HG02571 (cell line): ENCODE results near the gene MEGF11.

Source experiments
- ATAC-seq: cut with Tn5 transposase; IDR thresholded peaks from one replicate; pipeline ENCODE4 v1.9.1; 2021; ENCODE audit warnings: mild to moderate bottlenecking, moderate library complexity; ENCODE audit not compliant: unreplicated experiment

The MEGF11 gene

GRCh38 chr15:66253418-66254088 lies at the start of gene MEGF11:
MEGF11 (minus strand) TSS chr15:66253750; CDS start chr15:66128403, 125,347 bp downstream.
- ATAC-seq, result no peak

DNA sequence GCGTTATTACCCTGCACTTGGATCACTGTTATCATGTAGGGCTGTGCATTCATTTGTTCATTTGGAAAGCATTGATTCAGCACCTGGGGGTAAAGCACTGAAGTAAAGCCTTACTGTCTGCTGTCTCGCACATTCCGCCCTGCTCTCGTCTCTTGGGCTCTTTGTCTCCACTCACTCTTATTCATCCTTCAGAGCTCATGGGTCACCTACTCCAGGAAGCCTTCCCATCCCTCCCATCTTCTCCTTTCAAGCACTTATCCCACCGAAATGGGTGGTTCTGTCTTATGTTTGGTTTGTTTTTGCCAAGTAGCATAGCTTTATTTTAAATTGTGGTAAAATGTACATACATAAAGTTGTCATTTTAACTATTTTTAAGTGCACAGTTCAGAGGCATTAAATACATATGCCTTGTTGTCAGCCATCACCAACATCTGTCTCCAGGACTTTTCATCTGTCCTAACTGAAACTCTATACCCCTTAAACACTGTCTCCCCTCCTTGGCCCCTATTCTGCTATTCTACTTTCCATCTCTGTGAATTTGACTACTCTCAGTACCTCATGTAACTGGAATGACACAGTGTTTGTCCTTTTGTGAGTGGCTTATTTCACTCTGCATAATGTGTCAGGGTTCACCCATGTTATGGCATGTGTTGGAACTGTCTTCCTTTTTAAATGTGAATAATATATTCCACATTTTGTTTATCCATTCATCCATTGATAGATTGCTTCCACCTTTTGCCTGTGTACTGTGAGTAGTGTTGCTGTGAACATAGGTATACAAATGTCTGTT lies 49.1 kb upstream of the MEGF11 start:
- no peak for ATAC-seq

- ATAC-seq, result no peak
These were observed 45.3 kb upstream of the MEGF11 start for GRCh38 chr15:66298803-66299251.

DNA sequence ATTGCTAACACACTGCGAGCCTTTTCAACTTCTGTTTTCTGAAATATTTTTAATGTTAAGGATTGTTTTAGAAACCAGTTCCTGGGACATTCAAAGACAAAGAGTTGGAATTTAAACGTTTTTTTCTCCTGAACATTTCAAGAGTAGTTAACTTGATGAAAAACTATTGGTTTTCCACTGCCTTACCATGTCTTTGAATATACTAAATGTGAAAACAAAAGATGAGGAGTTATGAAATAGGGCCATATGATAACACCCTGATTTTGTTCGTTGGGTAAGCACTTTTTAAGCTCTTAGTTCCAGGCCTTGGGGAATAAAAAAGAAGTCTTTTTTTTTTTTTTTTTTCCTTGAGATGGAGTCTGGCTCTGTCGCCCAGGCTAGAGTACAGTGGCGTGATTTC lies 42.6 kb upstream of the MEGF11 start:
- no peak for ATAC-seq

DNA sequence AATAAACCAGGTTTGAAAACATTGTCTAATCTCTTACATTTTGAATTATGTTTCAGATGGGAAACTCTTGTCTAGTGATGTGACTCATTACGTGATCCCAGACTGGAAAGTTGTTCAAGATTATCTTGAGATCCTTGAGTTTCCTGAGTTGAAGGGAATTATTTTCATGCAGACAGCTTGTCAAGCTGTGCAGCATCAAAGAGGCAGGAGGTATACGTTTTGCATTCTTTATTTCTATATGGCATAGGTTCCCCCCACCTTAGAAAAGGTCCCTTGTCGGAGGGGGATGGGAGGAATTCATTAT lies 41.3 kb upstream of the MEGF11 start:
- no peak for ATAC-seq

- ATAC-seq, result no peak
These were observed 40.8 kb upstream of the MEGF11 start for GRCh38 chr15:66294157-66294931.

- ATAC-seq, result peak; percentile 58
These were observed 40.0 kb upstream of the MEGF11 start, which contains the start of gene DIS3L for GRCh38 chr15:66293419-66294156. DIS3L (plus strand) TSS chr15:66293568; CDS start chr15:66293597, 29 bp downstream.

DNA sequence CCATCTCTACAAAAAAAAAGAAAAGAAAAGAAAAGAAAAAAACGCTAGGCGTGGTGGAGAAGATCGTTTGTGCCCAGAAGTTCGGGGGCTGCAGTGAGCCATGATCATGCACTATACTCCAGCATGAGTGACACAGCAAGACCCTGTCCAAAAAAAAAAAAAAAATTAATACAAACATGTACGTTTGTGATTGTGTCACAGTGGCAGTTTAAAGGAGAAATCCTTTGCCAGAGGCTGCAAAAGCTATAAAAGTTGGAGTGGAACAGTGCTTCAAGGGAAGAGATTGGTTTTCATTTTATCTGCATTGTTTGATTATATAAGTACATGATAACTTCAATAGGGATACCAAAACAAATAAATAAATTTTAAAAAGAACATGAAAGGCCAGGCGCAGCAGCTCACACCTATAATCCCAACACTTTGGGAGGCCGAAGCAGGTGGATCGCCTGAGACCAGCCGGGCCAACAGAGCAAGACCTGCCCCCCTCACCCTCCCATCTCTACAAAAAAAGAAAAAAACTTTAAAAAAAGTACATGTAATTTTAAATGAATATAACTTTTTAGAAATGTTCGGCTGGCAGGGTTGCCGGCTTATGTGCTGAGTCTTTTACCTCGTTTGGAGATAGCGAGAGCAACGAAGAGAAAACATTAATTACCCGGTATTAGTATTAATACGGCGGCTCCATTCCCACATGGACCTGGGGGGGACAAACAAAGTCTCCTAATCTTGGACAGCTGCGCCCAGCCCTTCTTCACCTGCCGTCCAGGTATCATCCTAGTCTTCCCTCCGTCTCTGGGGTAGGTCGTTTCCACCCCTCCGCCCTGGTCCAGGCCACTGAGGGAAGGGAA lies 39.2 kb upstream of the MEGF11 start:
- no peak for ATAC-seq

GRCh38 chr15:66291816-66292570 lies 38.4 kb upstream of the MEGF11 start:
- ATAC-seq, result no peak

GRCh38 chr15:66290518-66290917 lies 37.0 kb upstream of the MEGF11 start:
- no peak for ATAC-seq

- no peak for ATAC-seq
These were observed 36.5 kb upstream of the MEGF11 start for GRCh38 chr15:66290007-66290406.

DNA sequence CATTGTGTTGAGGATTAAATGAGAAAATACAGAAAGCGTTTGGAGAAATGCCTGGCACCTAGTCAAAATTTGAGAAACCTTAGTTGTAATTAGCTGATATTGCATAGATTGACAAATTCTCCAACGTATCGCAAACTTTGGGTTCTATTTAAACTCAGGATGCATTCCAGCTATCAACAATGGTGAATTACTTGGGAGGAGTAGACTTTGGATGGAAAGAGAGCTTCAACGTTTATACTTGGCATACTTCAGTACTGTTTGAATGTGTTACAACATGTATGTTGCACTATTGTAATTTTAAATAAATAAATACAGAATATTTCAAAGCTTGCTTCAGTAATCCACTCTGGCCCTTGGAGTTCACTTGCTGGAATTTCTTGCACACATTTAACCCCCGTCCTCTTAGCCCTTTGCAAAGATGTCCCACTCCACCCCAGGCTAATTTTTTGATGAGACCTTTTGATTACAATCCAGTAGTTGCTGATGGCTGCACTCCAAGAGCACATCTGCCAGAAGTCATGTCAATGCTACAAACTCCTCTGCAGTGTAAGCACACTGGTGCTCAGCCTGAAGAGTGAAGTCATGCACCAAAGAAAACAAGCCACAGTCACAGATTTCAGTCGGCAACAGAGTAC lies 35.1 kb upstream of the MEGF11 start:
- ATAC-seq, result no peak

DNA sequence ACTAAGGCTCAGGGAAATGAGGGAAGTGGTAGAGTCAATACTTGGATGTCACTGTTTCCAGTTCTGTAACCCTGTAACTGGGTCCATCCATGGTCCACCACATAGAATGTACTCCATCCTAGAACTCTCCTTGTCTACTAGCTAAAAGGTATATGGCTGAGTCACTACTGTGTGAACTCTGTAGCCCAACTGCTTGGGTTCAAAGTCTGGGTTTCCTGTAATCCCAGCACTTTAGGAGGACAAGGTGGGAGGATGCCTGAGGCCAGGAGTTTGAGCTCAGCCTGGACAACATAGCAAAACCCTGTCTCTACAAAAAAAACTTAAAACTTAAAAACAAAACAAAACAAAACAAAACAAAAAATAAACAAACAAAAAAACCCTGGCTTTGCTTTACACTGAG lies 34.5 kb upstream of the MEGF11 start:
- no peak for ATAC-seq

DNA sequence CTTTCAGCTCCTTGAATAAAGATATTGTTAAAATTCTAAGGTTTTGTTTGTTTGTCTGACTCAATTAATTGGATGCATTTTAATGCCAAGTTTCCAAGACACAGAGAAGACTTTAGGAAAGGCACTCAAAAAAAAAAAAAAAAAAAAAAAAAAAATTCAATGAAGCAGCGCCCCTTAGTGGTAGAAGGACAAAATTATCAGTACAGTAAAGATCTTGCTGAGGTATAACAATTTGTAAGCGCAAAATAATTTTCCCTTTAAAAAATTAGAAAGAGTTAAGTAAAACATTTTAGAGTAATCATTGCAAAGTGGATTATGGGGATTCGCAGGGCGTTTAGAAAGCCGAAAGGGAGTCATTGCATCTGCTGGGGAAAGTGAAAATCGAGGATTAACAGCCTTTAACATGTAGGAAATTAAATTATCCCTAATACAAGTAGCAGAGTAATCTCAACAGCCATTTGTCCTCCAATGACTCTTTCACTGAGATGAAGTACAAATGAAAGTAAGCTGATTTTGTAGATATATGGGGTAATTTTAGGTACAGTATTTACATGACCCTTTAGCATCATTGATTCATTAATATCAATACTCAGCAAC lies 34.0 kb upstream of the MEGF11 start:
- ATAC-seq, result no peak

DNA sequence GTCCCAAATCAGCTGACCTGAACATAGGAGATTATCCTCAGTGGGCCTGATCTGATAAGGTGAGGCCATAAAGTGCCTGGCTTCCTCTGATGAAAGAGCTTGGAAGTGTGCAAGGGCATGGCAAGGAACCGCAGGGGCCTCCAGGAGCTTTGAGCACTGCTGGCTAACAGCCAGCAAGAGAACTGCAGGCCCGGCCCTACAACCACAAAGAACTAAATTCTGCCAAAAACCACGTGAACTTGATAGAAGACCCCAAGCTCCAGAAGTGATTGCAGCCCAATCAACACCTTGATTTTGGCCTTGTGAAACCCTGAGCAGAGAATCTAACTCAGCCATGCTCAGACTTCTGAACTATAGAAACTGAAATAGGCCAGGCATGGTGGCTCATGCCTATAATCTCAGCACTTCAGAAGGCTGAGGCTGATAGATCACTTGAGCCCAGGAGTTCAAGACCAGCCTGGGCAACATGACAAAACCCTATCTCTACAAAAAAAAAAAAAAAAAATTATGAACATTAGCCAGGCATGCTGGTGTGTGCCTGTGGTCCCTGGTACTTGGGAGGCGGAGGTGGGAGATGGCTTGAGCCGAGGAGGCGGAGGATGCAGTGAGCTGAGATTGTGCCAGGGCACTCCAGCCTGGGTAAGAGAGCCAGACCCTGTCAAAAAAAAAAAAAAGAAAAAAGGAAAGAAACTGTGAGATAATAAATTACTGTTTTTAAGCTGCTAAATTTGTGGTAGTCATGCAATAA lies 32.2 kb upstream of the MEGF11 start:
- ATAC-seq, result no peak

GRCh38 chr15:66284271-66284670 lies 30.7 kb upstream of the MEGF11 start:
- ATAC-seq, result no peak

DNA sequence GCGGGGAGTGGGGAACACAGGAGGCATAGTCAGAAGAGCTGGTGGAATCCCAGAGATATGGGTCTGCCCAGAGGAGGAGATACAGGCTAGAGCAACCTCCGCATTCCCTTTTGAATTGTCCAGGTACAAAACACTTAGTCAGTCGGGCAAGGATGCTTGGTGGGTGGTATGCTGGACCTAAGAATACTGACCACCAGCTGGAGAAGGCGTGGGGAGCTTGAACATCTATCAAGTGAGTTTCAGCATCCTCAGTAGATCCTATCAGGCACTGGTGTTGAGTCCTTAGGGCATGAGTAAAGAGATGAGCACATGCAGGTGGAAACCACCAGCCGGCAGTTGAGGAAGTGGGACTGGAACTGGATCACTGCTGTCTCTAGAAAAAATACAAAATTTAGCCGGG lies 25.1 kb upstream of the MEGF11 start:
- no peak for ATAC-seq

GRCh38 chr15:66278056-66278455 lies 24.5 kb upstream of the MEGF11 start:
- no peak for ATAC-seq
